Measurements from ENCODE around the gene EPHB2. TPM values are rescaled to one million over a fixed set of nuclear protein-coding genes. Genes with fewer than 3 reads are reported as not detected.

EPHB2 gene
- total and polyA plus RNA-seq, 2 of the 8 experiments (the other 6 are each of a cell fraction or from before 2014, with no cell fraction given): 15.8 to 17.2 TPM

- TF ChIP-seq CHD7 (IDR thresholded peaks at IDR 0.05; ENCODE audit: insufficient replicate concordance, low read length): no peak
- 0 out of 2 replicates have a peak, but pooled peaks have one; percentile 62 for TF ChIP-seq RXRA (IDR thresholded peaks at IDR 0.05; ENCODE audit: insufficient read depth, low read depth, low read length)
- TF ChIP-seq RAD21 (IDR thresholded peaks at IDR 0.05 in 1 of 2, conservative IDR thresholded peaks at IDR 0.05 in 1 of 2; ENCODE audit: low read depth in 2 of 2, low read length in 2 of 2): peak; percentile 94 to 98
These were observed 219.7 kb downstream of the EPHB2 start (continued) for GRCh38 chr1:22930240-22930912.
